H1 (cell line): ENCODE data around the gene SH3PXD2B. TPM values are rescaled to one million over a fixed set of nuclear protein-coding genes. Genes with fewer than 3 reads are reported as not detected.

Experiments
- ATF2 ChIP-seq: IDR thresholded peaks from 2 replicates; pipeline ENCODE4 v1.6.1; 2012; ENCODE audit warnings: low read length, inconsistent platforms
- polyA plus RNA-seq, 7 experiments: library from polyadenylated mRNA; depleted of rRNA in 3 of 7; stranded (reverse) in 5 of 7; unstranded in 2 of 7; fragments of >200 nt in 5 of 7; fragments of 200-250 nt in 2 of 7; gene quantifications; 1 replicate in 5 of 7; 2 replicates in 1 of 7; 4 replicates in 1 of 7; pipeline versions ENCODE4 v1.2.1 to v1.2.3, GENCODE V29; 2011 to 2013; ENCODE audit warnings: missing spikeins in 2 of 7, mixed read lengths in 2 of 7
- total RNA-seq: library from RNA; stranded (reverse); fragmentation: NEBNext Ultra II Directional; extraction: Animal tissue kit (Norgen Biotek cat#: 25700); gene quantifications from 2 replicates; pipeline ENCODE4 v1.2.1, GENCODE V29; 2021

The SH3PXD2B gene
- total and polyA plus RNA-seq, 2 of the 8 experiments (the other 6 are each of a cell fraction or from before 2014, with no cell fraction given), result 32.9 to 72.9 TPM

GRCh38 chr5:172494630-172495505 lies 40.5 kb upstream of the SH3PXD2B start (continued):
- no peak for TF ChIP-seq ATF2
